Measurements from ENCODE around the gene PJA1.

GRCh38 chrX:69113723-69114122, 51.5 kb downstream of the PJA1 start:
- TF ChIP-seq CTCF (IDR thresholded peaks at IDR 0.05; ENCODE audit: poor library complexity) (no peak), EZH2 (IDR thresholded peaks at IDR 0.05; ENCODE audit: borderline replicate concordance) (no peak)
